Measurements from ENCODE around the gene FAT1.

FAT1 gene

DNA sequence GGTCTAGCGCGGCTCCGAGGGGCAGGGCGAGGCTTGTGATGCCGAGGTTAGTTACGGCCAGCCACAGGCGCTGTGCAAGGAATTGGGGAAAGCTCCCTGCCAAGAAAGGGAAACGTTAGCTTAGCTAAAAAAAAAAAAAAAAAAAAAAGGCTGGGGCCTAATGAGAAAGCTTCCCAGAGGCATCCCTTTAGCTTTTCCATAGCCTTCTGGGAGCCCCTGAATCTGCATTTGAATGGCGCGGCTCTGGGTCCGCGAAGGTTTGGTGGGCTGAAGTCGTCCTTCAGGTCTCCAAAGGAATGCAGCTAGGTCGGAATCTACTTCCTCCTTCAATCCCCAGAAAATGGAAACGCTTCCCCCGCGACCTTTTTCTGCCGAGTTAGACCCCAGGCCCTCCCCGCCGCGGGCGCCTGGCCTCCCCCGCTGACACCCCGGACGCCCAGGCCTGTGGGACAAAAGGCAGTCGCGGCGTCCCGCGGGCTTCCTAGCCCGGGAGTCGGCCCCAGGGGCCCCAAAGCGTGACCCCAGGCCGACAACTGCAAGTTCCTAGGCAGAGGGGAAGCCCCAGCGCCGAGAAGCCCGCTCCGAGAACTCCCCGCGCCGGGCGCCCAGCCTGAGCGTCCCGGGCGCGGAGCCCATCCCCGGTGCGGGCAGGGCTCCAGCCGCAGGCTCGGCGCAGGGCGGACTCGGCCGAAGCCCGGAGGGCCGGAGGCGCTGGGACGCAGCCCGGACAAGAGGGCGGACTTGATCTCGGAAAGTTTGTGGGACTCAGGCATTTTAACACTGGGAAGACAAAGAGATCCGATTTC lies 605 bp upstream of the FAT1 start:
- Histone ChIP-seq H3K23ac (ENCODE audit: low read depth, low read length, poor library complexity) (peak overlapping the region; percentile 61), H3K4me1 (ENCODE audit: control insufficient read depth in 2 of 2, insufficient read depth in 1 of 2, low read depth in 1 of 2, low read length in 2 of 2) (peaks cover 3 to 5% of the 10 kb centered on the region in 2 donors), H4K91ac (ENCODE audit: low read depth, low read length, poor library complexity) (no peak overlapping the region), H3K4me3 (ENCODE audit: low read length in 2 of 2) (peak overlapping the region; percentile 91 to 98), H3K9ac (ENCODE audit: low read depth, low read length, poor library complexity) (peak overlapping the region; percentile 92), H2BK12ac (ENCODE audit: low read length) (no peak overlapping the region), H3K27me3 (ENCODE audit: control insufficient read depth in 3 of 3, insufficient read depth in 3 of 3, low read depth in 1 of 3, low read length in 3 of 3) (no peaks in the 10 kb centered on the region), H2BK15ac (ENCODE audit: low read length) (no peak overlapping the region), H2AFZ (ENCODE audit: low read length) (peak overlapping the region; percentile 94), H3K36me3 (replicated peaks in 1 of 2; ENCODE audit: control insufficient read depth in 2 of 2, insufficient read depth in 2 of 2, low read length in 2 of 2) (peaks cover 0 to 5% of the 10 kb centered on the region in 2 donors), H3K27ac (replicated peaks; ENCODE audit: low read length) (peak overlapping the region; percentile 94), H2BK120ac (ENCODE audit: low read depth, low read length) (peak overlapping the region; percentile 16), H3K14ac (ENCODE audit: low read length) (peak overlapping the region; percentile 22), H2BK5ac (ENCODE audit: low read length) (peak overlapping the region; percentile 95), H3K9me3 (replicated peaks in 1 of 2; ENCODE audit: control insufficient read depth in 2 of 2, insufficient read depth in 1 of 2, low read depth in 1 of 2, low read length in 2 of 2) (peaks cover 2 to 22% of the 10 kb centered on the region in 2 donors), H3K79me1 (ENCODE audit: low read depth, low read length) (peaks cover 6% of the 10 kb centered on the region), H2AK5ac (ENCODE audit: low read depth, low read length) (peak overlapping the region; percentile 19), H3K4ac (ENCODE audit: low read length) (peak overlapping the region; percentile 55), H4K8ac (ENCODE audit: low read depth, low read length) (no peak overlapping the region), H3K18ac (ENCODE audit: low read length) (peak overlapping the region; percentile 99), H3K4me2 (ENCODE audit: insufficient read depth, low read length, poor library complexity, severe bottlenecking) (peak overlapping the region; percentile 85)
- peak; percentile 57 for DNase-seq (ENCODE audit: low spot score)
- no CpG with 5 or more reads among the region's 62 CpGs for WGBS, 2 donors (ENCODE audit: extremely low coverage in 2 of 2, insufficient read length in 2 of 2, insufficient replicate concordance in 1 of 2)

DNA sequence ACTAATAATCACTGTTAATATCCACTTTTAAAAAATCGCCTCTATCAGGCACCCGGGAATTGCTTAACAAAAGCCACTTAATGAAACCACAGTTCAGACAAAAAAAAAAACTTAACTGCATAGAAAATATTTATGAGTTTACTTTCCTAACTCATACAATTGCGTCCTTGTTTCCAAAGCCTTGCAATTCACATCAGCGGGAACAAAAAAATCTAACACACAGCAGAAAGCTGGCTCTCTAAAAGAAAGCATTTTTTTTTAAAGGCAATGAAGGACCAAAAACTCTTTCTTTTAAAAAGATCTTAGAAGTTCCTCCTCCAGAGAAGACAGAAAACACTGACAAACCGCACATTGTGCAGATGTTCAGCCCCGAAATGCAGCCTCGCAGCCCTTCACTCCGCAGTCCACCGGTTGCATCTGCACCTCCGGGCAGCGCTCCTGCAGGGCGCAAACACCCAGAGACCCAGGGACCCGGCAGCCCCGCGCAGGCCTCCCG lies 812 bp downstream of the FAT1 start:
- Histone ChIP-seq H4K91ac (ENCODE audit: low read depth, low read length, poor library complexity) (no peak overlapping the region), H3K4me2 (ENCODE audit: insufficient read depth, low read length, poor library complexity, severe bottlenecking) (peak overlapping the region; percentile 36), H4K8ac (ENCODE audit: low read depth, low read length) (no peak overlapping the region), H3K27me3 (ENCODE audit: control insufficient read depth in 3 of 3, insufficient read depth in 3 of 3, low read depth in 1 of 3, low read length in 3 of 3) (no peaks in the 10 kb centered on the region), H3K4ac (ENCODE audit: low read length) (no peak overlapping the region), H3K79me1 (ENCODE audit: low read depth, low read length) (peaks cover 6% of the 10 kb centered on the region), H3K27ac (replicated peaks; ENCODE audit: low read length) (peak overlapping the region; percentile 94), H3K18ac (ENCODE audit: low read length) (peak overlapping the region; percentile 99), H2BK15ac (ENCODE audit: low read length) (peak overlapping the region; percentile 46), H2BK5ac (ENCODE audit: low read length) (peak overlapping the region; percentile 95), H2BK120ac (ENCODE audit: low read depth, low read length) (no peak overlapping the region), H3K36me3 (replicated peaks in 1 of 2; ENCODE audit: control insufficient read depth in 2 of 2, insufficient read depth in 2 of 2, low read length in 2 of 2) (peaks cover 0 to 12% of the 10 kb centered on the region in 2 donors), H3K4me1 (ENCODE audit: control insufficient read depth in 2 of 2, insufficient read depth in 1 of 2, low read depth in 1 of 2, low read length in 2 of 2) (peaks cover 0 to under 1% of the 10 kb centered on the region in 2 donors), H3K9ac (ENCODE audit: low read depth, low read length, poor library complexity) (peak overlapping the region; percentile 99), H3K23ac (ENCODE audit: low read depth, low read length, poor library complexity) (peak overlapping the region; percentile 60), H3K14ac (ENCODE audit: low read length) (peak overlapping the region; percentile 72), H2BK12ac (ENCODE audit: low read length) (no peak overlapping the region), H3K9me3 (replicated peaks in 1 of 2; ENCODE audit: control insufficient read depth in 2 of 2, insufficient read depth in 1 of 2, low read depth in 1 of 2, low read length in 2 of 2) (peaks cover 7 to 30% of the 10 kb centered on the region in 2 donors), H2AK5ac (ENCODE audit: low read depth, low read length) (peak overlapping the region; percentile 85), H2AFZ (ENCODE audit: low read length) (peak overlapping the region; percentile 94), H3K4me3 (ENCODE audit: low read length in 2 of 2) (peak overlapping the region; percentile 91 to 98)
- WGBS, 2 donors (ENCODE audit: extremely low coverage in 2 of 2, insufficient read length in 2 of 2, insufficient replicate concordance in 1 of 2): no CpG with 5 or more reads among the region's 16 CpGs
- DNase-seq (ENCODE audit: low spot score): no peak

DNA sequence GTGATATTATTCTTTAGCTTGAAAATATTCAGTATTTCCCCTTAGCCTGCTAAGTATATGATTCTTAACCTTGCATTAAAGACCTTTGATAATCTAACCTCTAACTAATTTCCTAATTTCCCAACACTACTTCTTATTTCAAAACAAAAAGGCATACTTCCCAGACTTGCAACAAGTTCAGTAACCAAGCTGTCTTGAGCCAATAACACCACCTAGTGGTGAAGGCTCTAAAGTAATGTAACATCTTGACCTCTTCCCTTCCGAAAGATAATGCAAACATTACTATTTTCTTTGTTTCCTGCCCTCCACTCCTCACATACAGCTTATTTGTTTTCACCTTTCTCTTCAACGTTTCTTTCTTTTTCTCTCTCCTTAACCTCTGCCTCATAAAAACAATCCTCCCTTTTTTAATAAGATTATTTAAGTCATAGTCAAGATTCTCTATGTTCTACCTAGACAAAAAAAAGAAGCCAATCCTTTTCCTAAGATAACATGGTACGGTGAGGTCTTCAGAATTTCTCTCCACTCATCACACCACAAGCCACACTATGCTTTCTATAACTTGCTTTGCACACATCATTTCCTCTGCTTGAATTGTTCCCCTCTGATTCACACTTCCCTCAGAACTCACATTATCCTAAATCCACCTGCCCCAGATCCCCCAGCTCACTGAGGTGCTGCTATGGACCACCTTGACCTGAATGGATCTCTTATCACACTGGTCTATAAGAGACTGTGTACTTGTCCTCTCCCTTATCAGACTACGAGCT lies 3.5 kb downstream of the FAT1 start:
- no peak overlapping the region for H3K4me2 ChIP-seq (ENCODE audit: insufficient read depth, low read length, poor library complexity, severe bottlenecking)
- no CpG with 5 or more reads among the region's 4 CpGs for WGBS, 2 donors (ENCODE audit: extremely low coverage in 2 of 2, insufficient read length in 2 of 2, insufficient replicate concordance in 1 of 2)
- no peak overlapping the region for H2BK5ac ChIP-seq (ENCODE audit: low read length)
- peaks cover 8 to 50% of the 10 kb centered on the region in 2 donors for H3K9me3 ChIP-seq (replicated peaks in 1 of 2; ENCODE audit: control insufficient read depth in 2 of 2, insufficient read depth in 1 of 2, low read depth in 1 of 2, low read length in 2 of 2)
- H2BK15ac ChIP-seq (ENCODE audit: low read length): no peak overlapping the region
- peaks cover 6% of the 10 kb centered on the region for H3K79me1 ChIP-seq (ENCODE audit: low read depth, low read length)
- H2AFZ ChIP-seq (ENCODE audit: low read length): no peak overlapping the region
- no peak overlapping the region for H2AK5ac ChIP-seq (ENCODE audit: low read depth, low read length)
- DNase-seq (ENCODE audit: low spot score): no peak
- no peak overlapping the region for H3K27ac ChIP-seq (replicated peaks; ENCODE audit: low read length)
- H4K8ac ChIP-seq (ENCODE audit: low read depth, low read length): no peak overlapping the region
- no peak overlapping the region for H4K91ac ChIP-seq (ENCODE audit: low read depth, low read length, poor library complexity)
- H3K14ac ChIP-seq (ENCODE audit: low read length): no peak overlapping the region
- no peak overlapping the region for H3K18ac ChIP-seq (ENCODE audit: low read length)
- peaks cover 0 to 16% of the 10 kb centered on the region in 2 donors for H3K36me3 ChIP-seq (replicated peaks in 1 of 2; ENCODE audit: control insufficient read depth in 2 of 2, insufficient read depth in 2 of 2, low read length in 2 of 2)
- H3K23ac ChIP-seq (ENCODE audit: low read depth, low read length, poor library complexity): no peak overlapping the region
- H3K27me3 ChIP-seq (ENCODE audit: control insufficient read depth in 3 of 3, insufficient read depth in 3 of 3, low read depth in 1 of 3, low read length in 3 of 3): no peaks in the 10 kb centered on the region
- H3K4me1 ChIP-seq (ENCODE audit: control insufficient read depth in 2 of 2, insufficient read depth in 1 of 2, low read depth in 1 of 2, low read length in 2 of 2): no peaks in the 10 kb centered on the region
- H2BK120ac ChIP-seq (ENCODE audit: low read depth, low read length): no peak overlapping the region
- H2BK12ac ChIP-seq (ENCODE audit: low read length): no peak overlapping the region
- H3K4ac ChIP-seq (ENCODE audit: low read length): no peak overlapping the region
- no peak overlapping the region for H3K4me3 ChIP-seq (ENCODE audit: low read length in 2 of 2)
- H3K9ac ChIP-seq (ENCODE audit: low read depth, low read length, poor library complexity): no peak overlapping the region

DNA sequence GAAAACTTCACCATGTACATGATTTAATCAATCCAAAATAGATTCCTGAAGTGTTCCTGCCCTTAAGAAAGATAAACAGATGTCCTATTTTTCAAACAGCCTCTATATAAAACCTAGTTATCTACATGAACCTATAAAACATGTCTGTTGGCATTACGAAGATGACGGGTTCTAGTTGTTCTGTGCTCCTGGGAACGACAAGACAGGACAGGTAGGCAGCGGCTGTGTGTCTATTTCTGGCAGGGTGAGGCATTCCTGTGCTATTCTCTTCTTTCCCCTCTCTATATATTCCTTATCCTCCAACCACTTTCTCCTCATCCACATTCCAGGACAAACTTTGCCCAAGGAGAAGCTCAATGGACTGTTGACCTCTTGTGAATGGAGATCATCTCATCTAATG lies 6.1 kb downstream of the FAT1 start:
- H2BK120ac ChIP-seq (ENCODE audit: low read depth, low read length): no peak overlapping the region
- no peak overlapping the region for H2AFZ ChIP-seq (ENCODE audit: low read length)
- H4K8ac ChIP-seq (ENCODE audit: low read depth, low read length): no peak overlapping the region
- H3K4me1 ChIP-seq (ENCODE audit: control insufficient read depth in 2 of 2, insufficient read depth in 1 of 2, low read depth in 1 of 2, low read length in 2 of 2): no peaks in the 10 kb centered on the region
- no peak overlapping the region for H3K14ac ChIP-seq (ENCODE audit: low read length)
- H4K91ac ChIP-seq (ENCODE audit: low read depth, low read length, poor library complexity): no peak overlapping the region
- no peak overlapping the region for H3K23ac ChIP-seq (ENCODE audit: low read depth, low read length, poor library complexity)
- no CpG with 5 or more reads among the region's 4 CpGs for WGBS, 2 donors (ENCODE audit: extremely low coverage in 2 of 2, insufficient read length in 2 of 2, insufficient replicate concordance in 1 of 2)
- no peak overlapping the region for H3K9ac ChIP-seq (ENCODE audit: low read depth, low read length, poor library complexity)
- DNase-seq (ENCODE audit: low spot score): no peak
- H3K9me3 ChIP-seq (replicated peaks in 1 of 2; ENCODE audit: control insufficient read depth in 2 of 2, insufficient read depth in 1 of 2, low read depth in 1 of 2, low read length in 2 of 2): peaks cover 8 to 72% of the 10 kb centered on the region in 2 donors
- H3K4me2 ChIP-seq (ENCODE audit: insufficient read depth, low read length, poor library complexity, severe bottlenecking): no peak overlapping the region
- no peak overlapping the region for H2BK12ac ChIP-seq (ENCODE audit: low read length)
- peaks cover 0 to 18% of the 10 kb centered on the region in 2 donors for H3K36me3 ChIP-seq (replicated peaks in 1 of 2; ENCODE audit: control insufficient read depth in 2 of 2, insufficient read depth in 2 of 2, low read length in 2 of 2)
- H2AK5ac ChIP-seq (ENCODE audit: low read depth, low read length): no peak overlapping the region
- H2BK15ac ChIP-seq (ENCODE audit: low read length): no peak overlapping the region
- no peaks in the 10 kb centered on the region for H3K27me3 ChIP-seq (ENCODE audit: control insufficient read depth in 3 of 3, insufficient read depth in 3 of 3, low read depth in 1 of 3, low read length in 3 of 3)
- no peak overlapping the region for H3K4ac ChIP-seq (ENCODE audit: low read length)
- H3K79me1 ChIP-seq (ENCODE audit: low read depth, low read length): peaks cover 4% of the 10 kb centered on the region
- no peak overlapping the region for H2BK5ac ChIP-seq (ENCODE audit: low read length)
- no peak overlapping the region for H3K18ac ChIP-seq (ENCODE audit: low read length)
- H3K4me3 ChIP-seq (ENCODE audit: low read length in 2 of 2): no peak overlapping the region
- H3K27ac ChIP-seq (replicated peaks; ENCODE audit: low read length): no peak overlapping the region
